ENCODE data around the gene IPO9. TPM values are rescaled to one million over a fixed set of nuclear protein-coding genes. Genes with fewer than 3 reads are reported as not detected.

The IPO9 gene
- total RNA-seq, 2 donors from 2014 or later, result 11.7 to 12.2 TPM

DNA sequence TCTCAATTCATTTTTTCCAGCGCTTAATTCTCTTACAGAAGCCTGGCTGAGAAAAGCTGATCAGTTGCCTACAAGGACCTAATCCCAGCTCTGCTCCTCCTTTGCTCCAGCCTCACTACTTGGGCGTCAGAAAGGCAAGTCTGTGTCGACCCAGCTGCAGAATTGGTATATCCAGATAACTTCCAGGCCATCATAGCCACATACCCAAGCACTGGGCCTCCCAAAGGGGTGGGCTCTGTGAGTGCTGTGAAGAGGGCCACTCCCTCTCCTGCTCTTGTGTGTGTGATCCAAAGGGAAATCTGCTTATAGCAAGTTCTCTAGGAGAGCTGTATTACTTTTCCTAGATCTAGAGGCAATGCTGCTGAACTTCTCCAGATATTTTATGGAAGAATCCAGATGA is 99.3 kb downstream of the IPO9 start:
- H3K4me1 ChIP-seq, result no peaks in the 10 kb centered on the region

DNA sequence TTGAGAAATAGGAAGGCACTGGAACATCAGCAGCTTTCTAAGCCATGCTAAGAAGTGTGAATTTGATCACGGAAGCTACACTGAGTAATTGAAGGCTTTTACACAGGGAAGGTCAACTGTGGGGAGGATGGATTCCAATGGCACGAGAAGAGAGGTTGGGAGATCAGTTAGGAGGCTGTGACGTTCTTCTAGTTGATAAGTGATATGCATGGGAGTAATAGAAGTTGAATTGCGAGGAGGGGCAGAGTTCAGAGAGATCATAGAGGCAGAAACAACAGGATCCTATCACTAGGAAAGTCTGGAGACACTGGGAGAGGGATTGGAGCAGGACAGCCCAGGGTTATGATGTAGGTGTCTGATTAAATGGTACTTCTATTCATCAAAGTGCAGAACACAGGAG is 101.2 kb downstream of the IPO9 start:
- ATAC-seq (no peak), DNase-seq (no peak)
- no peaks in the 10 kb centered on the region for H3K9me3 ChIP-seq
- H3K27me3 ChIP-seq, result no peaks in the 10 kb centered on the region
- no peak overlapping the region for H3K4me3 ChIP-seq
- intact Hi-C loops (cut with DNase I), result no loop called here
- H3K36me3 ChIP-seq (replicated peaks in 1 of 2; ENCODE audit: insufficient read depth in 1 of 2, low read depth in 2 of 2), result no peaks in the 10 kb centered on the region
- TF ChIP-seq, protein P1, sequence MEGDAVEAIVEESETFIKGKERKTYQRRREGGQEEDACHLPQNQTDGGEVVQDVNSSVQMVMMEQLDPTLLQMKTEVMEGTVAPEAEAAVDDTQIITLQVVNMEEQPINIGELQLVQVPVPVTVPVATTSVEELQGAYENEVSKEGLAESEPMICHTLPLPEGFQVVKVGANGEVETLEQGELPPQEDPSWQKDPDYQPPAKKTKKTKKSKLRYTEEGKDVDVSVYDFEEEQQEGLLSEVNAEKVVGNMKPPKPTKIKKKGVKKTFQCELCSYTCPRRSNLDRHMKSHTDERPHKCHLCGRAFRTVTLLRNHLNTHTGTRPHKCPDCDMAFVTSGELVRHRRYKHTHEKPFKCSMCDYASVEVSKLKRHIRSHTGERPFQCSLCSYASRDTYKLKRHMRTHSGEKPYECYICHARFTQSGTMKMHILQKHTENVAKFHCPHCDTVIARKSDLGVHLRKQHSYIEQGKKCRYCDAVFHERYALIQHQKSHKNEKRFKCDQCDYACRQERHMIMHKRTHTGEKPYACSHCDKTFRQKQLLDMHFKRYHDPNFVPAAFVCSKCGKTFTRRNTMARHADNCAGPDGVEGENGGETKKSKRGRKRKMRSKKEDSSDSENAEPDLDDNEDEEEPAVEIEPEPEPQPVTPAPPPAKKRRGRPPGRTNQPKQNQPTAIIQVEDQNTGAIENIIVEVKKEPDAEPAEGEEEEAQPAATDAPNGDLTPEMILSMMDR (IDR thresholded peaks at IDR 0.05), result no peak
- no peak for TF ChIP-seq POLR2A (IDR thresholded peaks at IDR 0.05)
- no peak overlapping the region for H3K27ac ChIP-seq
- no peaks in the 10 kb centered on the region for H3K4me1 ChIP-seq
- 58 to 59% methylated on average over 4 of the region's 4 CpGs for WGBS, 2 donors

More for the DNA sequence above, 99.3 kb downstream of the IPO9 start:
- DNase-seq, result no peak
- WGBS, 2 donors, result 88 to 92% methylated on average over 3 of the region's 3 CpGs
- intact Hi-C loops (cut with DNase I), result no loop called here
- Histone ChIP-seq H3K4me3 (no peak overlapping the region), H3K9me3 (no peaks in the 10 kb centered on the region), H3K27me3 (no peaks in the 10 kb centered on the region), H3K27ac (no peak overlapping the region), H3K36me3 (replicated peaks in 1 of 2; ENCODE audit: insufficient read depth in 1 of 2, low read depth in 2 of 2) (no peaks in the 10 kb centered on the region)
- TF ChIP-seq POLR2A (IDR thresholded peaks at IDR 0.05), result no peak
- TF ChIP-seq, protein P1 (IDR thresholded peaks at IDR 0.05), result no peak
- no peak for ATAC-seq

DNA sequence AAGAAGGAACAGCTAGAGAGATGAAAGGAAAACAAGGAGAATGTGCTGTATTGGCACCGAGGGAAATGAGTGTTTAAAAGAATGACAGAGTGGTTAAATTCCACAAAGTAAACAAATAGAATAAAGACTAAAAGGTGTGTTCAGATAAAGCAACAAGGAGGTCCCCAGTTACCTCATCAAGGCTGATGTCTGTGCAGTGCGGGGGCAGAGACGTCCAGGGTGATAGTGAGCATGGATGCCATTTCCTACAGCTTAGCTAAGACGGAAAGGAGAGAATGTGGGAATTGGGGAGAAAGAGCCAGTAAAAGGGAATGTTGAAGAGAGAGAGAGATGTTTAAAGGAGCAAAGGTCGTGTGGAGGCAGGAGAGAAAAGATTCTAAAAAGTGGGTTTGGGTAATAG is 101.8 kb downstream of the IPO9 start:
- 51 to 59% methylated on average over 5 of the region's 5 CpGs for WGBS, 2 donors
- Histone ChIP-seq H3K27ac (no peak overlapping the region), H3K36me3 (replicated peaks in 1 of 2; ENCODE audit: insufficient read depth in 1 of 2, low read depth in 2 of 2) (no peaks in the 10 kb centered on the region), H3K27me3 (no peaks in the 10 kb centered on the region), H3K4me3 (no peak overlapping the region), H3K4me1 (no peaks in the 10 kb centered on the region), H3K9me3 (no peaks in the 10 kb centered on the region)
- intact Hi-C loops (cut with DNase I), result no loop called here
- no peak for DNase-seq
- ATAC-seq, result no peak
- TF ChIP-seq, protein P1 (IDR thresholded peaks at IDR 0.05), result no peak
- no peak for TF ChIP-seq POLR2A (IDR thresholded peaks at IDR 0.05)

MicroRNAs encoded within 50 kb of the gene (microRNA counts, 767-probe panel; counts per million panel counts)
- 0 to 736 counts per million in 2 donors for microRNA hsa-miR-1231

Small RNAs within 50 kb of the gene (microRNA-seq; reads per million reads assigned to microRNA genes)
- 0 to 0.47 reads per million in 2 donors for gene MIR1231 (ENCODE audit: borderline number of aligned reads in 2 of 2, borderline replicate concordance in 2 of 2)
- gene MIR6739 (ENCODE audit: borderline number of aligned reads in 2 of 2, borderline replicate concordance in 2 of 2), result 0 reads per million in 2 donors

Small RNAs within 50 kb of the gene (small RNA-seq; reads per million reads assigned to genes)
- not detected for gene MIR1231
- gene MIR6739, result not detected

Other genes starting within 250 kb of the IPO9 start
- gene SHISA4, start 59.7 kb downstream of the IPO9 start, total RNA-seq, result 1 to 10 TPM; 4.6 to 8.3 TPM
- 10 to 100 TPM; 14.8 to 16.9 TPM for gene LMOD1, start 117.4 kb downstream of the IPO9 start, total RNA-seq
- 10 to 100 TPM; 20.2 to 25.4 TPM for gene TIMM17A, start 126.3 kb downstream of the IPO9 start, total RNA-seq
- gene RNPEP, start 153.5 kb downstream of the IPO9 start, total RNA-seq, result 100 to 1,000 TPM in 1 of 2 donors, 10 to 100 TPM in 1; 62.3 to 233 TPM
- 100 to 1,000 TPM in 1 of 2 donors, 10 to 100 TPM in 1; 93.7 to 293 TPM for gene ELF3, start 181.4 kb downstream of the IPO9 start, total RNA-seq